ENCODE measurements around the gene WDFY4.

WDFY4 gene

DNA sequence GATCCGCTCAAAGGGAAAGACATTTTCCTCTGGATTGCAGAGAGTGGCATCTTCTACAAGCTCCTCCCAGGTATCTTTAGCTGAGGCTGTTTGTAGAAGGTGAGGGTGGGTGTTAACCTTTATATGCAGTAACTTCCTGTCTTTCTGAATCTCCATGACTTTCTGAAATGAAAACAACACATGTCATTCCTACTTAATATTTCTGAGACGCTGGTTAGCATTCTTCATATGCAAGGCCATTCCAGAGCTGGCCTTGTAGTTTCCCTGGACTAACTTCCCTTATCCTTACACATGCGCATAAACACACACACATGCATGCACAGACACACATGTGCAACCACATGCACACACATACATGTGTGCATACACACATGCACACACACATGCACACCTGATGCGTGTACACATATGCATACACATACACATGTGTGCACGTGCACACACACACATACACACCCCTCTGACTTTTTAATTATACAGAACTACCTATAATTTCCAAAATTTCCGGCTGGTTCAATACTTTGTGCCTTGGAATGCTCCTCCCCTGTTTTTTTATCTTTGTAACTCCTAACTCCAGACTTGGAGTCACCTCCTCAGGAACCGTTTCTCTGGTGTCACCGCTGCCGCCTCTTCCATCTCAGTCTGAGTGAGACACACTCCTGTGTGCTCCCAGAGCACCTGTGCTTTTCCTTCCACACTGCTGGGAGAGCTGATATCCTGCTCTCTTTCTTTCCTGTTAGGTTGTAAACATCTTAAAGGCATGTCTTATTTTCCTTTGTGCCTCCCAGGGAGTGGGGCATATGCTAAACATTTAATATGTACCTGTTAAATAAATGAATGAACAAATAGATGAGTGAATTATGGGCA, 199.7 kb downstream of the WDFY4 start:
- H3K27ac ChIP-seq, result no peak overlapping the region
- TF ChIP-seq CTCF (conservative IDR thresholded peaks at IDR 0.05), result no peak
- no peak for TF ChIP-seq ZFX (IDR thresholded peaks at IDR 0.05)

DNA sequence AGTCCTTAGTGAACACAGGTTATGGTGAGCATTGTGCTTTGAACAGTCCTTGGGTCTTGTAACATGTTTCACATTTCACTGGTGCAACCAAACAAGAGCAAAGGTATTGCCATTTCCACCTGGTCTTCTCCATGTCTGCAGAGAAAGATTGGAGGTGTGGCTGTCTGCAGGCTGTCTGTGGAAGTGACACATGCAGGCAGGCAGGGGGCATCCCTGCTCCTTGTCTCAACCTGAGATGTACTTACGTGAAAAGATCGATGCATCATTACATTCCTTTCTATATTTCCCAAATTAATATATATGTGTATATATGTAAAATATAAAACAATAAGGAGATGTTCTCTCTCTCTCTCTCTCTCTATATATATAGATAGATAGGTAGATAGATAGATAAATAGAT, 200.7 kb downstream of the WDFY4 start:
- TF ChIP-seq ZFX (IDR thresholded peaks at IDR 0.05), result no peak
- peak; percentile 72 for TF ChIP-seq CTCF (conservative IDR thresholded peaks at IDR 0.05)
- H3K27ac ChIP-seq, result no peak overlapping the region

- TF ChIP-seq ZFX (IDR thresholded peaks at IDR 0.05), result no peak
- no peak for TF ChIP-seq CTCF (conservative IDR thresholded peaks at IDR 0.05)
- H3K27ac ChIP-seq, result no peak overlapping the region
Measured at GRCh38 chr10:48887982-48888381, 203.3 kb downstream of the WDFY4 start.

GRCh38 chr10:48890888-48891850, 206.5 kb downstream of the WDFY4 start:
- TF ChIP-seq CTCF (conservative IDR thresholded peaks at IDR 0.05) (no peak), ZFX (IDR thresholded peaks at IDR 0.05) (no peak)
- no peak overlapping the region for H3K27ac ChIP-seq

GRCh38 chr10:48894911-48895802, 210.5 kb downstream of the WDFY4 start:
- no peak overlapping the region for H3K27ac ChIP-seq
- TF ChIP-seq CTCF (conservative IDR thresholded peaks at IDR 0.05), result no peak
- TF ChIP-seq ZFX (IDR thresholded peaks at IDR 0.05), result no peak

GRCh38 chr10:48895803-48896195, 211.1 kb downstream of the WDFY4 start:
- TF ChIP-seq CTCF (conservative IDR thresholded peaks at IDR 0.05), result no peak

More at GRCh38 chr10:48895803-48896195, 211.1 kb downstream of the WDFY4 start:
- no peak overlapping the region for H3K27ac ChIP-seq

Measured in C4-2B (cell line).